Panc1 (cell line): ENCODE results near the gene MPPED2. TPM values are rescaled to one million over a fixed set of nuclear protein-coding genes. Genes with fewer than 3 reads are reported as not detected.

ENCODE experiments used
- ATAC-seq: fragments of 200-7000 bp; cut with Tn5 transposase; 2 replicates; pipeline ENCODE4 v1.9.1; 2020; ENCODE audit warnings: mild to moderate bottlenecking, moderate library complexity
- BruUV-seq: library from RNA; stranded (reverse); fragments of 400-500 nt; replicated peaks from 2 replicates; lab custom pipeline; 2021; lab: Mats Ljungman, UMichigan
- CTCF ChIA-PET: fragments of 300-600 bp; sonication (Branson Sonifier 250); formaldehyde crosslinking; loops from one replicate; lab custom pipeline; 2022; ENCODE audit warnings: antibody characterized with exemption; lab: Charles Lee
- POLR2A ChIA-PET: fragments of 300-600 bp; sonication (Branson Sonifier 250); formaldehyde crosslinking; loops from one replicate; lab custom pipeline; 2022; ENCODE audit warnings: antibody characterized with exemption; lab: Charles Lee
- DNase-seq: peaks from one replicate; pipeline ENCODE4 v3.0.0-alpha.2; 2010; ENCODE audit warnings: low read depth, low spot score
- H3K27ac ChIP-seq: 2 replicates; pipeline ENCODE4 v1.5.1; 2011; ENCODE audit warnings: mild to moderate bottlenecking, low read length, inconsistent platforms
- H3K27me3 ChIP-seq: fragments of 200-500 bp; sonication (Bioruptor generic); 2 replicates; pipeline ENCODE4 v1.6.0; 2014; ENCODE audit warnings: low read length, inconsistent platforms; ENCODE audit not compliant: control insufficient read depth, insufficient read depth
- H3K36me3 ChIP-seq: fragments of 200-500 bp; sonication (Bioruptor generic); 2 replicates; pipeline ENCODE4 v1.5.1; 2014; ENCODE audit warnings: inconsistent platforms, mild to moderate bottlenecking, low read length, moderate library complexity; ENCODE audit not compliant: control insufficient read depth, insufficient read depth
- H3K4me1 ChIP-seq: 2 replicates; pipeline ENCODE4 v1.5.1; 2011; ENCODE audit warnings: inconsistent platforms, mild to moderate bottlenecking, low read length, moderate library complexity; ENCODE audit not compliant: control insufficient read depth, insufficient read depth
- H3K4me3 ChIP-seq, 2 experiments: 2 replicates each; pipeline ENCODE4 v1.5.1; 2011 to 2012; ENCODE audit warnings: low read depth in 2 of 2, low read length in 2 of 2, mild to moderate bottlenecking in 2 of 2, inconsistent platforms in 1 of 2, moderate library complexity in 1 of 2
- H3K9me3 ChIP-seq: fragments of 200-500 bp; sonication (Bioruptor generic); 2 replicates; pipeline ENCODE4 v1.5.1; 2014; ENCODE audit warnings: low read depth, mild to moderate bottlenecking, inconsistent platforms, low read length, moderate library complexity; ENCODE audit not compliant: control insufficient read depth, insufficient read depth
- POLR2AphosphoS5 ChIP-seq: IDR thresholded peaks from 2 replicates; pipeline ENCODE4 v1.6.1; 2012; ENCODE audit warnings: mild to moderate bottlenecking, low read depth, low read length, moderate library complexity
- SIN3A ChIP-seq: IDR thresholded peaks from 2 replicates; pipeline ENCODE4 v1.6.1; 2012; ENCODE audit warnings: low read depth, mild to moderate bottlenecking, low read length, moderate library complexity, borderline replicate concordance; ENCODE audit not compliant: insufficient read depth
- TCF7L2 ChIP-seq: IDR thresholded peaks from 2 replicates; pipeline ENCODE4 v1.6.1; 2011; ENCODE audit warnings: mild to moderate bottlenecking, low read depth, low read length, inconsistent platforms
- in situ Hi-C: cut with HindIII; loops from 2 replicates; pipeline ENCODE4 v1.10.0; 2016; ENCODE audit warnings: low sequenced_read_pairs, low pct_unique_long_range_greater_than_20kb
- intact Hi-C: fragments of 100-400 bp; cut with micrococcal nuclease; formaldehyde crosslinking; loops from one replicate; pipeline ENCODE4 v1.10.0; 2022; ENCODE audit not compliant: unreplicated experiment
- total RNA-seq: library from RNA; stranded (reverse); gene quantifications from one replicate; pipeline ENCODE4 v1.2.1, GENCODE V29; 2021; ENCODE audit not compliant: unreplicated experiment
- TF ChIP-seq, protein P1 (sequence below): fragments of 450-650 bp; IDR thresholded peaks from 2 replicates; pipeline ENCODE4 v1.5.1; 2017; ENCODE audit warnings: mild to moderate bottlenecking
- TF ChIP-seq, protein P2 (sequence below), 2 experiments: IDR thresholded peaks; 2 replicates each; pipeline ENCODE4 v1.6.1; 2011 to 2012; ENCODE audit warnings: low read depth in 2 of 2, control low read depth in 1 of 2, low read length in 1 of 2, mild to moderate bottlenecking in 1 of 2, moderate library complexity in 1 of 2; ENCODE audit not compliant: insufficient read depth in 1 of 2

The MPPED2 gene
- total RNA-seq, 1 experiment from 2014 or later, result not detected

DNA sequence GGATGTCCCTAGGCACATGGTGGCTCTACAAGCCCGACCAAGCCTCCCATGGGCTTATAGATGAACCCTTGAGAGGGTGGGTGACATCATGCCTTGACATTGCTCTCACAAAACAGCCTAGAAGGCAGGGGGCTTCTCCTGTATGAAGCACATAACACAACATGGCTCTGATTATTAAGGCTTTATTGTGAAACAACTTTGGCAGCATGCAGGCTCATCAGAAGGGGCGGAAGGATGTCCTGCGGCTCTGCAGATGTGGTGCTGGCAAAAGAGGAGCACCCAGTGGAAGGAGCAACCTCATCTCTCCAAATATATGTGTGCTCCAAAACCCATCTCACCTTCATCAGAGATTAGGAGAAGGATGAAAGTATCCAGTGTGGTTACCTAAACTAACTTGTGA, 100.4 kb downstream of the MPPED2 start:
- ChIA-PET POLR2A (no interaction called here), CTCF (no interaction called here)
- intact Hi-C loops, result no loop called here
- ATAC-seq, result no peak
- no TSS peak for BruUV-seq
- DNase-seq, result no peak
- Histone ChIP-seq H3K27me3 (no peaks in the 10 kb centered on the region), H3K4me3 (no peak overlapping the region), H3K27ac (no peak overlapping the region), H3K4me1 (no peaks in the 10 kb centered on the region), H3K36me3 (no peaks in the 10 kb centered on the region), H3K9me3 (no peaks in the 10 kb centered on the region)
- TF ChIP-seq SIN3A, result no peak
- no peak for TF ChIP-seq TCF7L2
- TF ChIP-seq, protein P1, sequence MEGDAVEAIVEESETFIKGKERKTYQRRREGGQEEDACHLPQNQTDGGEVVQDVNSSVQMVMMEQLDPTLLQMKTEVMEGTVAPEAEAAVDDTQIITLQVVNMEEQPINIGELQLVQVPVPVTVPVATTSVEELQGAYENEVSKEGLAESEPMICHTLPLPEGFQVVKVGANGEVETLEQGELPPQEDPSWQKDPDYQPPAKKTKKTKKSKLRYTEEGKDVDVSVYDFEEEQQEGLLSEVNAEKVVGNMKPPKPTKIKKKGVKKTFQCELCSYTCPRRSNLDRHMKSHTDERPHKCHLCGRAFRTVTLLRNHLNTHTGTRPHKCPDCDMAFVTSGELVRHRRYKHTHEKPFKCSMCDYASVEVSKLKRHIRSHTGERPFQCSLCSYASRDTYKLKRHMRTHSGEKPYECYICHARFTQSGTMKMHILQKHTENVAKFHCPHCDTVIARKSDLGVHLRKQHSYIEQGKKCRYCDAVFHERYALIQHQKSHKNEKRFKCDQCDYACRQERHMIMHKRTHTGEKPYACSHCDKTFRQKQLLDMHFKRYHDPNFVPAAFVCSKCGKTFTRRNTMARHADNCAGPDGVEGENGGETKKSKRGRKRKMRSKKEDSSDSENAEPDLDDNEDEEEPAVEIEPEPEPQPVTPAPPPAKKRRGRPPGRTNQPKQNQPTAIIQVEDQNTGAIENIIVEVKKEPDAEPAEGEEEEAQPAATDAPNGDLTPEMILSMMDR, result no peak
- TF ChIP-seq, protein P2, sequence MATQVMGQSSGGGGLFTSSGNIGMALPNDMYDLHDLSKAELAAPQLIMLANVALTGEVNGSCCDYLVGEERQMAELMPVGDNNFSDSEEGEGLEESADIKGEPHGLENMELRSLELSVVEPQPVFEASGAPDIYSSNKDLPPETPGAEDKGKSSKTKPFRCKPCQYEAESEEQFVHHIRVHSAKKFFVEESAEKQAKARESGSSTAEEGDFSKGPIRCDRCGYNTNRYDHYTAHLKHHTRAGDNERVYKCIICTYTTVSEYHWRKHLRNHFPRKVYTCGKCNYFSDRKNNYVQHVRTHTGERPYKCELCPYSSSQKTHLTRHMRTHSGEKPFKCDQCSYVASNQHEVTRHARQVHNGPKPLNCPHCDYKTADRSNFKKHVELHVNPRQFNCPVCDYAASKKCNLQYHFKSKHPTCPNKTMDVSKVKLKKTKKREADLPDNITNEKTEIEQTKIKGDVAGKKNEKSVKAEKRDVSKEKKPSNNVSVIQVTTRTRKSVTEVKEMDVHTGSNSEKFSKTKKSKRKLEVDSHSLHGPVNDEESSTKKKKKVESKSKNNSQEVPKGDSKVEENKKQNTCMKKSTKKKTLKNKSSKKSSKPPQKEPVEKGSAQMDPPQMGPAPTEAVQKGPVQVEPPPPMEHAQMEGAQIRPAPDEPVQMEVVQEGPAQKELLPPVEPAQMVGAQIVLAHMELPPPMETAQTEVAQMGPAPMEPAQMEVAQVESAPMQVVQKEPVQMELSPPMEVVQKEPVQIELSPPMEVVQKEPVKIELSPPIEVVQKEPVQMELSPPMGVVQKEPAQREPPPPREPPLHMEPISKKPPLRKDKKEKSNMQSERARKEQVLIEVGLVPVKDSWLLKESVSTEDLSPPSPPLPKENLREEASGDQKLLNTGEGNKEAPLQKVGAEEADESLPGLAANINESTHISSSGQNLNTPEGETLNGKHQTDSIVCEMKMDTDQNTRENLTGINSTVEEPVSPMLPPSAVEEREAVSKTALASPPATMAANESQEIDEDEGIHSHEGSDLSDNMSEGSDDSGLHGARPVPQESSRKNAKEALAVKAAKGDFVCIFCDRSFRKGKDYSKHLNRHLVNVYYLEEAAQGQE (IDR thresholded peaks at IDR 0.05; ENCODE audit: insufficient read depth in 1 of 2, low read depth in 2 of 2, low read length in 1 of 2), result no peak
- TF ChIP-seq POLR2AphosphoS5, result no peak
- in situ Hi-C loops, result no loop called here

DNA sequence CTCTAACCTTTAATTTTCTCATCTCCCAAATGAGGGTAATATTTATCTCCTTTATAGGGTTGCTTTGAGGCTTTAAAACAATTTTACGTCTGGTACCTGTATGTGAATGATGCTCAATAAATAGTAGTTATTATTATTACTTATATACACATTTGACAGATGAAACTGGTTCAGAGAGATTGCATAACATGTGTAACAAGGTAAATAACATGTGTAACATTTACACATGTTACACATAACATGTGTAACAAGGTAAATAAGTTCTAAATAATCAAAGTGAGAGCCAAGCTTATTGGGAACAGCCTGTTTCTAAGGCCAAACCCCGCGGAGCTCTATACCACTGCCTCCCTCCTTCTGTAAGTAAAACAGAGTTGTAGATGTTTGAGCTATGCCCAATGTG, 100.9 kb downstream of the MPPED2 start:
- H3K36me3 ChIP-seq, result no peaks in the 10 kb centered on the region
- DNase-seq (no peak), ATAC-seq (no peak)
- H3K9me3 ChIP-seq, result no peaks in the 10 kb centered on the region
- BruUV-seq, result no TSS peak
- in situ Hi-C loops, result no loop called here
- no peak overlapping the region for H3K27ac ChIP-seq
- H3K4me3 ChIP-seq, result no peak overlapping the region
- H3K27me3 ChIP-seq, result no peaks in the 10 kb centered on the region
- ChIA-PET CTCF (no interaction called here), POLR2A (no interaction called here)
- intact Hi-C loops, result no loop called here
- TF ChIP-seq TCF7L2 (no peak), POLR2AphosphoS5 (no peak), SIN3A (no peak)
- TF ChIP-seq, protein P2 (IDR thresholded peaks at IDR 0.05; ENCODE audit: insufficient read depth in 1 of 2, low read depth in 2 of 2, low read length in 1 of 2), result no peak
- TF ChIP-seq, protein P1, result no peak
- H3K4me1 ChIP-seq, result no peaks in the 10 kb centered on the region
